Ovary (tissue), 3 donors: ENCODE data around the gene FOLR2.

Source experiments
- EP300 ChIP-seq: sonication (generic); formaldehyde crosslinking; IDR thresholded peaks from one replicate; pipeline ENCODE4 v1.6.1; 2017; ENCODE audit warnings: antibody characterized with exemption
- POLR2A ChIP-seq: fragments of 450-650 bp; IDR thresholded peaks from one replicate; pipeline ENCODE4 v1.6.1; 2017; ENCODE audit warnings: antibody characterized with exemption, mild to moderate bottlenecking, moderate library complexity
- TF ChIP-seq, protein P1 (sequence below), 3 donors: fragments of 450-650 bp in 2 of 3; fragments of 200-600 bp in 1 of 3; IDR thresholded peaks; one replicate each; pipeline versions ENCODE4 v1.5.1 to v1.8.0; 2016 to 2022; ENCODE audit warnings: antibody characterized with exemption in 3 of 3, mild to moderate bottlenecking in 1 of 3
- donor health status: DM: no; HTN: no; CAD: no.

DNA sequence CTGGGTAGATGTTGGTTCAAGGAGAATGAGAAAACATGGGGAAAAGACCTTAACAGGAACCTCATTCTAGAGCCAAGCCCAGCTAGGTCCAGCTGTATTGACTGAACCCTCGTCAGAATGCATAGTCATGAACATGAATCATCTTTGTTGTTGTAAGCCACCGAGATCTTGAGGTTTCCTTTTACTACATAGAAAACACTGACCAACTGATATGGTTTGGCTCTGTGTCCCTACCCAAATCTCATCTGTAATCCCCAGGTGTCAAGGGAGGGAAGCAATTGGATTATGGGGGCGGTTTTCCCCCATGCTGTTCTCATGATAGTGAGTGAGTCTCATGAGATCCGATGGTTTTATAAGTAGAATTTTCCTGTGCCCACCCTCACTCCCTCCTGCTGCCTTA is 46.8 kb downstream of the FOLR2 start:
- TF ChIP-seq, protein P1, sequence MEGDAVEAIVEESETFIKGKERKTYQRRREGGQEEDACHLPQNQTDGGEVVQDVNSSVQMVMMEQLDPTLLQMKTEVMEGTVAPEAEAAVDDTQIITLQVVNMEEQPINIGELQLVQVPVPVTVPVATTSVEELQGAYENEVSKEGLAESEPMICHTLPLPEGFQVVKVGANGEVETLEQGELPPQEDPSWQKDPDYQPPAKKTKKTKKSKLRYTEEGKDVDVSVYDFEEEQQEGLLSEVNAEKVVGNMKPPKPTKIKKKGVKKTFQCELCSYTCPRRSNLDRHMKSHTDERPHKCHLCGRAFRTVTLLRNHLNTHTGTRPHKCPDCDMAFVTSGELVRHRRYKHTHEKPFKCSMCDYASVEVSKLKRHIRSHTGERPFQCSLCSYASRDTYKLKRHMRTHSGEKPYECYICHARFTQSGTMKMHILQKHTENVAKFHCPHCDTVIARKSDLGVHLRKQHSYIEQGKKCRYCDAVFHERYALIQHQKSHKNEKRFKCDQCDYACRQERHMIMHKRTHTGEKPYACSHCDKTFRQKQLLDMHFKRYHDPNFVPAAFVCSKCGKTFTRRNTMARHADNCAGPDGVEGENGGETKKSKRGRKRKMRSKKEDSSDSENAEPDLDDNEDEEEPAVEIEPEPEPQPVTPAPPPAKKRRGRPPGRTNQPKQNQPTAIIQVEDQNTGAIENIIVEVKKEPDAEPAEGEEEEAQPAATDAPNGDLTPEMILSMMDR (IDR thresholded peaks at IDR 0.05) = no peak
- TF ChIP-seq POLR2A = no peak
- no peak for TF ChIP-seq EP300
